Gastroesophageal sphincter (tissue), 4 donors: ENCODE results near the gene SHISA2. TPM values are rescaled to one million over a fixed set of nuclear protein-coding genes. Genes with fewer than 3 reads are reported as not detected.
A peak's percentile ranks its signal among the peaks of the same experiment; 100 is the strongest.
"Not testable (repeated sequence)": the region's sequence is repeated elsewhere in the genome, so short reads cannot be mapped to it uniquely, and the experiment has no call there.

ENCODE experiments used
- ATAC-seq: fragments of 150-250 bp; one replicate; pipeline ENCODE4 v1.9.1; 2016; ENCODE audit warnings: mild to moderate bottlenecking, moderate library complexity
- H3K27ac ChIP-seq, 4 donors: fragments of 200-600 bp; sonication (generic) in 3 of 4; 1 replicate in 3 of 4; 2 replicates in 1 of 4; pipeline ENCODE4 v1.5.1; 2016 to 2019
- H3K27me3 ChIP-seq: fragments of 200-600 bp; sonication (generic); one replicate; pipeline ENCODE4 v1.5.1; 2019
- H3K36me3 ChIP-seq, 2 donors: fragments of 200-600 bp; sonication (generic); one replicate each; pipeline ENCODE4 v1.5.1; 2019; ENCODE audit warnings: control low read depth in 1 of 2
- H3K4me1 ChIP-seq, 3 donors: fragments of 200-600 bp; sonication (generic); 1 replicate in 2 of 3; 2 replicates in 1 of 3; pipeline ENCODE4 v1.5.1; 2016 to 2019; ENCODE audit warnings: control low read depth in 2 of 3
- H3K4me3 ChIP-seq, 2 donors: fragments of 200-600 bp; sonication (generic); one replicate each; pipeline ENCODE4 v1.5.1; 2019; ENCODE audit warnings: mild to moderate bottlenecking in 1 of 2, moderate library complexity in 1 of 2
- H3K9me3 ChIP-seq, 3 donors: fragments of 200-600 bp; sonication (generic); one replicate each; pipeline ENCODE4 v1.5.1; 2017 to 2019; ENCODE audit warnings: control low read depth in 2 of 3
- CTCF ChIP-seq, 4 experiments: fragments of 200-600 bp in 2 of 4; fragments of 450-650 bp in 2 of 4; sonication (generic) in 1 of 4; IDR thresholded peaks; one replicate each; pipeline ENCODE4 v1.5.1; 2017 to 2019; ENCODE audit warnings: antibody characterized with exemption in 4 of 4, mild to moderate bottlenecking in 2 of 4, moderate library complexity in 2 of 4
- EP300 ChIP-seq: sonication (generic); formaldehyde crosslinking; IDR thresholded peaks from one replicate; pipeline ENCODE4 v1.6.1; 2017; ENCODE audit warnings: antibody characterized with exemption, mild to moderate bottlenecking
- POLR2A ChIP-seq, 2 donors: fragments of 450-650 bp; IDR thresholded peaks; one replicate each; pipeline ENCODE4 v1.6.1; 2017; ENCODE audit warnings: antibody characterized with exemption in 2 of 2, mild to moderate bottlenecking in 2 of 2, moderate library complexity in 1 of 2
- POLR2AphosphoS5 ChIP-seq: sonication (generic); formaldehyde crosslinking; IDR thresholded peaks from one replicate; pipeline ENCODE4 v1.6.1; 2017; ENCODE audit warnings: antibody characterized with exemption
- WGBS, 2 donors: methylation state at CpG; one replicate each; pipeline ENCODE4 v1.1.5; 2018; ENCODE audit warnings: low coverage in 1 of 2; 5-methylcytosine and 5-hydroxymethylcytosine counted together
- total RNA-seq, 4 donors: library from RNA; depleted of rRNA; stranded (reverse); fragments of >200 nt; gene quantifications; one replicate each; pipeline ENCODE4 v1.1.0, GENCODE V29; 2016

Gene SHISA2
- total RNA-seq = 1 to 10 TPM in 1 of 4 donors, under 1 TPM in 3; 0.47 to 3.1 (median 0.71) TPM

- WGBS, 2 donors = 0 to 24% methylated on average over 2 to 4 of the region's 72 CpGs
- Histone ChIP-seq H3K9me3 (no peaks in the 10 kb centered on the region), H3K27ac (peak within 1 kb of the TSS in 1 of 4 donors; percentile 6), H3K36me3 (no peaks in the 10 kb centered on the region), H3K27me3 (peaks cover 82% of the 10 kb centered on the region), H3K4me1 (peaks cover 0 to 35% (median 3%) of the 10 kb centered on the region in 3 donors), H3K4me3 (peak within 1 kb of the TSS; percentile 22 to 56)
- peak; percentile 55 for ATAC-seq
- TF ChIP-seq CTCF (IDR thresholded peaks at IDR 0.05) (no peak), POLR2AphosphoS5 (peak; percentile 36), POLR2A (IDR thresholded peaks at IDR 0.05) (peak in 1 of 2 donors; percentile 16)
These were observed at the start of gene SHISA2 for GRCh38 chr13:26051657-26052311. SHISA2 (minus strand) TSS chr13:26052016; CDS start chr13:26050975, 1,041 bp downstream.

- TF ChIP-seq POLR2AphosphoS5 (no peak), CTCF (IDR thresholded peaks at IDR 0.05) (no peak), EP300 (no peak), POLR2A (IDR thresholded peaks at IDR 0.05) (no peak)
- Histone ChIP-seq H3K36me3 (no peaks in the 10 kb centered on the region), H3K9me3 (no peaks in the 10 kb centered on the region), H3K4me1 (no peaks in the 10 kb centered on the region), H3K4me3 (no peak overlapping the region), H3K27ac (no peak overlapping the region), H3K27me3 (peaks cover 2% of the 10 kb centered on the region)
- 65 to 82% methylated on average over 7 to 12 of the region's 14 CpGs for WGBS, 2 donors
- ATAC-seq = no peak
These were observed 44.2 kb upstream of the SHISA2 start for GRCh38 chr13:26095846-26096610.

DNA sequence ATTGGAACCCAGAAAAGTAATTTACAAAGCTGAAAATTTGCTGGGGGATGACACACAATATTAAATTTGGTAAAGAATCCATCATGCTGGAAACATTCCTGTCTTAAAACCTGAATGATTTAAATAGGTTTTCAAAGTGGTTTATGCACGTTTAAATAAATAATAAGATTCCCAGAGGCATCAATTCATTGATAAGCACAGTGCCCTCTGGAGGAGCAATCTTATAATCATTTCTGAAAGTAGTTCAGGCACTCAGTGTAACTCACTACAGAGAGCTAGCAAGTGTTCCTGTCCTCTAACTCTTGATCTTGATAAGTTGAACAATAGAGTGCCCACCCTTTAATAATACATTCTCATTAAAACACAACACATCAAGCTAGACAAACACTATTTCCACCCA lies 43.5 kb upstream of the SHISA2 start:
- no peak overlapping the region for H3K27ac ChIP-seq
- 15 to 20% methylated on average over 1 of the region's 1 CpG for WGBS, 2 donors
- no peak overlapping the region for H3K4me3 ChIP-seq
- no peaks in the 10 kb centered on the region for H3K4me1 ChIP-seq
- peaks cover 2% of the 10 kb centered on the region for H3K27me3 ChIP-seq
- TF ChIP-seq POLR2A (IDR thresholded peaks at IDR 0.05) (no peak), EP300 (no peak), CTCF (IDR thresholded peaks at IDR 0.05) (no peak), POLR2AphosphoS5 (no peak)
- no peaks in the 10 kb centered on the region for H3K36me3 ChIP-seq
- no peak for ATAC-seq
- H3K9me3 ChIP-seq = no peaks in the 10 kb centered on the region

GRCh38 chr13:26076821-26077220 lies 25.0 kb upstream of the SHISA2 start:
- H3K27me3 ChIP-seq = peaks cover 48% of the 10 kb centered on the region
- not testable (repeated sequence) for H3K36me3 ChIP-seq, H3K4me3 ChIP-seq, H3K4me1 ChIP-seq, ATAC-seq, H3K27ac ChIP-seq, H3K9me3 ChIP-seq
- WGBS, 2 donors = 76 to 82% methylated on average over 5 of the region's 5 CpGs

DNA sequence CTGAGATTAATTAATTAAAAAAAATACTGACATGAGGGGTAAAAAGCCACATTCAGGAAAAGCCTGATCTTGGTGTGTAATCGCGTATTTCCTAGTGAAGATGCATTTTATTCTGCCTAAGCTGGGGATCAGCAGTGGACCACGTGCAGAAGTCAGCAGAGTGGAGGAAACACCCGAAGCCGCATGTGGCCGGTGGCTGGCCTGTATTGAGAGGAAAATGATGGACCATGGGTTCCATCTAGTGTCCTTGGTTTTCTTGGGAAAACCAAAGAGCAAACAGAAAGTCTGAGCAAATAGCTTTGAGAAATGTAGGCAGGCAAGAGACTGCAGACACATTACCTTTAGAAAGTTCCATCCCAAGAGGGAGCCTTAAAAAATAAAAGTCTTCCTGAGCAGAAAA lies 23.7 kb upstream of the SHISA2 start:
- H3K4me3 ChIP-seq = no peak overlapping the region
- TF ChIP-seq EP300 (no peak), POLR2A (IDR thresholded peaks at IDR 0.05) (no peak), POLR2AphosphoS5 (no peak)
- 42% methylated on average over 6 of the region's 6 CpGs; no CpG with 5 or more reads in 1 of the 2 donors for WGBS, 2 donors
- peaks cover 40% of the 10 kb centered on the region for H3K27me3 ChIP-seq
- no peaks in the 10 kb centered on the region for H3K9me3 ChIP-seq
- H3K4me1 ChIP-seq = no peaks in the 10 kb centered on the region
- no peak overlapping the region for H3K27ac ChIP-seq
- ATAC-seq = no peak
- H3K36me3 ChIP-seq = no peaks in the 10 kb centered on the region

DNA sequence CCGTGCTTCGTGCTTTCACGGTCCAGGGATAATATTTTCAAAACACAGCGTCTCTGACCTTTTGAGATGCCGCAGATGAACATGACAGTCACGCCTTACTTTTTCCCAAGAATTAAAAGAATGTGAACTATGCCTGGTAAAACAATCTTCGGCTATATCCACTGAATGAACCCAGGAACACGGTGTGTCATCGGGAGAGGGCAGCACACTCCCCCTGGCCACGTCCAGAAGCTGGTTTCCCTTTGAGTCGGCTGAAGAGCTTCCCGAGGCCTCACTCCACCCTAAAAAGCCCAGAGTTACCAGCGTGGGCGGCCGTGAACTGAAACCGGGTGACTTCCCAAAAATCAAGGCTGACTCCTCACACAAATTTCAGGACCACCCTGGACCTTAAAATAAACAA lies 22.9 kb upstream of the SHISA2 start:
- 24 to 43% methylated on average over 6 of the region's 16 CpGs for WGBS, 2 donors
- no peak for ATAC-seq
- no peak overlapping the region for H3K27ac ChIP-seq
- no peaks in the 10 kb centered on the region for H3K36me3 ChIP-seq
- H3K4me3 ChIP-seq = no peak overlapping the region
- H3K4me1 ChIP-seq = no peaks in the 10 kb centered on the region
- peaks cover 35% of the 10 kb centered on the region for H3K27me3 ChIP-seq
- TF ChIP-seq CTCF (IDR thresholded peaks at IDR 0.05) = no peak
- TF ChIP-seq EP300 = no peak
- TF ChIP-seq POLR2AphosphoS5 = no peak
- TF ChIP-seq POLR2A (IDR thresholded peaks at IDR 0.05) = no peak
- no peaks in the 10 kb centered on the region for H3K9me3 ChIP-seq
